GM21529 (cell line): ENCODE data around the gene OSBPL2.
A peak's percentile ranks its signal among the peaks of the same experiment; 100 is the strongest.

ENCODE experiments used
- ATAC-seq: cut with Tn5 transposase; IDR thresholded peaks from one replicate; pipeline ENCODE4 v1.9.1; 2021; ENCODE audit not compliant: unreplicated experiment

Gene OSBPL2

GRCh38 chr20:62333820-62334595 lies 95.7 kb downstream of the OSBPL2 start:
- ATAC-seq, result no peak

- ATAC-seq, result no peak
Observed at GRCh38 chr20:62334881-62335280, 96.6 kb downstream of the OSBPL2 start.

DNA sequence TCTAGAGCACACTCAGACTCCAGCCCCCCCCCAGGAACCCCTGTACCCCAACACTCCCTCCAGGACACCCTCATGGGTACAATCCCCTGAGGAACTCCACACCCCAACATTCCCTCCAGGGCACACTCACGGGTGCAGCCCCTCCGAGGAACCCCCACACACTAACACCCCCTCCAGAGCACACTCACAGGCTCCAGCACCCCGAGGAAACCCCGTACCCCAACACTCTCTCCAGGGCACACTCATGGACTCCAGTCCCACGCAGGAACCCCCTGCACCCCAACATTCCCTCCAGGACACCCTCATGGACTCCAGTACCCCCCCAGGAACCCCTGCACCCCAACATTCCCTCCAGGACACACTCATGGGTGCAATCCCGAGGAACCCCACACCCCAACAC lies 97.2 kb downstream of the OSBPL2 start:
- no peak for ATAC-seq

- ATAC-seq, result no peak
Observed at GRCh38 chr20:62336329-62336728, 98.0 kb downstream of the OSBPL2 start.

DNA sequence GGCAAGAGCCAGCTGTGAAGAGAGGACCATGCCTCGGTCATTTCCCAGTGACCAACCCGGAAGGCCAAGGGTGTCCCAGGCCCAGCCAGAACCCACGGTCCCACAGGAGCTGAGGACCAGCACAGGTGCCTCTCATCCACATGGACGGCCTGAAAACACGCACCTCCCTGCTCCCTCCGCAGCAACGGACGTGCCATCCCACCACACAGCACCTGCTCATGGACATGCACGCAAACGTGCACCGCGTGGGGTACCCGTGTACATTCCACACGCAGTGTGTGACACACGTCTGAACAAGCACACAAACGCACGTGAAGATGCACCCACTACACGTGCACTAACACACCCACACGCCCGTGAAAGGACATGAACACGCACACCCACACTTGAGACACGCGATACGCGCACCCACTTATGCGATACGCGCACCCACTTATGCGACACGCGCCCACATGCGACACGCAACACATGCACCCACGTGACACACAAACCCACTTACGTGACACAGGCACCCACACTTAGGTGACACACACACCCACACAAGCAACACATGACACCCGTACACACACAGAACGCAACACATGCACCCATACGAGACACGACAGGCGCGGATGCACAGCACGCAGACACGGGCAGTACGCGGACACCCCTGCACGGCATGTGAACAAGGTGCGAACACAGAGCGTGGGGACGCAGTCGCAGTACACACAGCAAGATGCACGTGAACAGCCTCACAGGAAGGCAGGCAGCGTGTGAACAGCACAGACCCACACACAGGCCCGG lies 98.6 kb downstream of the OSBPL2 start:
- ATAC-seq, result no peak

GRCh38 chr20:62337558-62338293 lies 99.4 kb downstream of the OSBPL2 start:
- peak; percentile 37 for ATAC-seq

DNA sequence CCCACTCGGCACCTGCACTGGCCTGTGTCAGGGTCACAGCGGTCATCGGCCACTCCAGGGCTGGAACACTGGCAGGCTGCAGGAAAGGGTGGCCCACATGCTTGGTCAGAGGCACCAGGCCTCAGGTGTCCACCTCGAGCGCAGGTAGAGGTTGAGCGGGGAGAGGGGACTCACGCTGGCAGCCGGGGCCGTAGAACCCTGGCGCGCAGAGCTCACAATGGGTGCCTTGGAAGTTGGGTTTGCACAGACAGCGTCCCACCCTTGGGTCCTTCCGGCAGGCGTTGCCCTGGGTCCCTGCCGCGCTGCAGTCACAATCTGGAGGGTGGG lies 99.9 kb downstream of the OSBPL2 start:
- ATAC-seq, result no peak

GRCh38 chr20:62339647-62340062 lies 101.3 kb downstream of the OSBPL2 start:
- ATAC-seq, result peak; percentile 77

DNA sequence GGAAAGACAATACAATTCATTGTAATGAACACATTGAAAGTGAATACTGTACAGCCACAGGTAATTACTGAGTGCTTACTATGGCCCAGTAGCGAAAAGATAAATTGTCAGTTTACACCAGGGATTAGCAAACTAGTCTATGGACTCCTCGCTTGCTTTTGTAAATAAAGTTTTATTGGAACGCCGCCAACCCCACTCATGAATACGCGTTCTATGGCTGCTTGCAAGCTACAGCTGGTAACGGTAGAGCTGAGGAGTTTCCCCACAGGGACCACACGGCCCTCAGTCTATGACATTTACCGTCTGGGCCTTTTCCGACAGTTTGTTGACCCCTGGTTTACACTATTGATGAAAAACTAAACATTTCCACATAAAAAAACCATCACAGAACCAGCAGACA lies 104.6 kb downstream of the OSBPL2 start:
- ATAC-seq, result no peak

DNA sequence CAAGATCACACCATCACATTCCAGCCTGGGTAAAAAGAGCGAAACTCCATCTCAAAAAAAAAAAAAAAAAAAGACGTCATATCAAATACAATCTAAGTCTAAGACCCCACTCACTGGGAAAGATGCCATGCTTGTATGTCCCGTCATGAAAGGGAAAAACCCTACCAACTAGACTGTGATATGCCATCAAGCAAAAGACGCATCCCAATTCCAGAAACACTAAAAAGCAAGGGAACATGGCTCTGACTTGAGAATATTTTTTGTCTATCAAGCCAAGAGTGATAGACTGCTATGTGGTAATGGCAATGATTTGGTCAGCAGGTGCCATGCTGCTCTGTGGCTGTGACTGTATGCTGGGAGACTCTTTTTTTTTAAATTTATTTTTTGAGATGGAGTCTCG lies 105.8 kb downstream of the OSBPL2 start:
- no peak for ATAC-seq

GRCh38 chr20:62344782-62345181 lies 106.5 kb downstream of the OSBPL2 start:
- no peak for ATAC-seq
